ENCODE measurements around the gene COL5A2. TPM values are rescaled to one million over a fixed set of nuclear protein-coding genes. Genes with fewer than 3 reads are reported as not detected.

Gene COL5A2
- total and polyA plus RNA-seq, 9 of the 15 experiments (the other 6 are each of a cell fraction or from before 2014, with no cell fraction given): 0.01 to 0.54 (median 0.19) TPM

GRCh38 chr2:189048189-189048588 lies 131.4 kb downstream of the COL5A2 start (continued):
- TF ChIP-seq ARID4B (CRISPR knock-in tag; IDR thresholded peaks at IDR 0.05) (no peak), TSC22D4 (tag; IDR thresholded peaks at IDR 0.05) (no peak), SMARCA5 (IDR thresholded peaks at IDR 0.05) (no peak), ZBTB17 (CRISPR knock-in tag; IDR thresholded peaks at IDR 0.05) (no peak), SOX6 (IDR thresholded peaks at IDR 0.05) (no peak)

- intact Hi-C loops (cut with micrococcal nuclease): no loop called here
- TF ChIP-seq ELF4 (CRISPR knock-in tag; IDR thresholded peaks at IDR 0.05): no peak
- no peak for TF ChIP-seq ILF3 (IDR thresholded peaks at IDR 0.05; ENCODE audit: borderline replicate concordance)
- TF ChIP-seq TOE1 (IDR thresholded peaks at IDR 0.05; ENCODE audit: borderline replicate concordance): no peak
- TF ChIP-seq TOE1 (CRISPR knock-in tag; IDR thresholded peaks at IDR 0.05; ENCODE audit: borderline replicate concordance, low read depth): no peak
- no peak for TF ChIP-seq ZSCAN29 (IDR thresholded peaks at IDR 0.05)
- no peak for TF ChIP-seq CEBPG (CRISPR knock-in tag; IDR thresholded peaks at IDR 0.05)
- no peak for TF ChIP-seq CEBPG (tag; conservative IDR thresholded peaks at IDR 0.05 in 1 of 2, IDR thresholded peaks at IDR 0.05 in 1 of 2)
- no peak for TF ChIP-seq SMARCE1 (IDR thresholded peaks at IDR 0.05)
- no peak for TF ChIP-seq ZFP30 (CRISPR knock-in tag; IDR thresholded peaks at IDR 0.05; ENCODE audit: borderline replicate concordance)
- no peak for TF ChIP-seq NFYB (IDR thresholded peaks at IDR 0.05; ENCODE audit: extremely low read depth, insufficient read length)
- TF ChIP-seq, protein P1, sequence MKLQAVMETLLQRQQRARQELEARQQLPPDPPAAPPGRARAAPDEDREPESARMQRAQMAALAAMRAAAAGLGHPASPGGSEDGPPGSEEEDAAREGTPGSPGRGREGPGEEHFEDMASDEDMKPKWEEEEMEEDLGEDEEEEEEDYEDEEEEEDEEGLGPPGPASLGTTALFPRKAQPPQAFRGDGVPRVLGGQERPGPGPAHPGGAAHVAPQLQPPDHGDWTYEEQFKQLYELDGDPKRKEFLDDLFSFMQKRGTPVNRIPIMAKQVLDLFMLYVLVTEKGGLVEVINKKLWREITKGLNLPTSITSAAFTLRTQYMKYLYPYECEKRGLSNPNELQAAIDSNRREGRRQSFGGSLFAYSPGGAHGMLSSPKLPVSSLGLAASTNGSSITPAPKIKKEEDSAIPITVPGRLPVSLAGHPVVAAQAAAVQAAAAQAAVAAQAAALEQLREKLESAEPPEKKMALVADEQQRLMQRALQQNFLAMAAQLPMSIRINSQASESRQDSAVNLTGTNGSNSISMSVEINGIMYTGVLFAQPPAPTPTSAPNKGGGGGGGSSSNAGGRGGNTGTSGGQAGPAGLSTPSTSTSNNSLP (IDR thresholded peaks at IDR 0.05; ENCODE audit: borderline replicate concordance, low read depth, low read length): no peak
- TF ChIP-seq ESRRB (CRISPR knock-in tag; IDR thresholded peaks at IDR 0.05; ENCODE audit: borderline replicate concordance): no peak
These were observed 132.2 kb downstream of the COL5A2 start for GRCh38 chr2:189047171-189047888.

More at GRCh38 chr2:189047171-189047888, 132.2 kb downstream of the COL5A2 start:
- DNase-seq (ENCODE audit: extremely low read depth in 1 of 4, low spot score in 3 of 4) (no peak), FAIRE-seq (no peak), ATAC-seq (no peak)
- no peaks in the 10 kb centered on the region for H3K9me3 ChIP-seq (replicated peaks; ENCODE audit: control insufficient read depth, insufficient read depth, low read depth, low read length)
- ChIA-PET CTCF (ENCODE audit: low intra/inter-chr PET ratio) (no interaction called here), POLR2A (interaction anchor here (0.6 kb wide), 1 partner anchor 33 kb away, joined by 3 read pairs; no protein-coding TSS in a partner anchor)
- H3K27me3 ChIP-seq (ENCODE audit: control insufficient read depth in 2 of 2, insufficient read depth in 2 of 2, low read length in 2 of 2): no peaks in the 10 kb centered on the region
- 0% methylated on average over 4 of the region's 4 CpGs for WGBS (ENCODE audit: insufficient coverage, low coverage, missing lambda C conversion rate)
- no TSS peak for BruUV-seq (replicated peaks)
- no peak overlapping the region for H3K27ac ChIP-seq (ENCODE audit: extremely low read depth, low read depth, low read length)
- no peaks in the 10 kb centered on the region for H3K9me1 ChIP-seq (ENCODE audit: control insufficient read depth, insufficient read depth, low read length)
- H3K4me2 ChIP-seq (ENCODE audit: insufficient read depth, low read length): no peak overlapping the region
- H3K9ac ChIP-seq (ENCODE audit: insufficient read depth in 1 of 2, low read depth in 2 of 2, low read length in 2 of 2): no peak overlapping the region
- no peaks in the 10 kb centered on the region for H4K20me1 ChIP-seq (replicated peaks; ENCODE audit: control insufficient read depth, insufficient read depth, low read length)
- H3K79me2 ChIP-seq (ENCODE audit: control insufficient read depth, insufficient read depth, low read length): no peaks in the 10 kb centered on the region
- in situ Hi-C loops (cut with MboI): no loop called here
- H3K4me3 ChIP-seq: no peak overlapping the region
- H3K36me3 ChIP-seq (ENCODE audit: control insufficient read depth, insufficient read depth, low read length): no peaks in the 10 kb centered on the region
- no peaks in the 10 kb centered on the region for H3K4me1 ChIP-seq (replicated peaks in 1 of 2; ENCODE audit: control insufficient read depth in 2 of 2, insufficient read depth in 2 of 2, low read length in 2 of 2)
- H2AFZ ChIP-seq (ENCODE audit: low read depth, low read length): no peak overlapping the region
